DND-41 (cell line): ENCODE results near the gene RNU6-8.
A peak's percentile ranks its signal among the peaks of the same experiment; 100 is the strongest.

Experiments used
- ATAC-seq: fragments of 200-7000 bp; cut with Tn5 transposase; 3 replicates; pipeline ENCODE4 v1.9.1; 2021; ENCODE audit warnings: low read depth; ENCODE audit not compliant: insufficient read depth
- DNase-seq: peaks from one replicate; pipeline ENCODE4 v3.0.0-alpha.2; 2020
- H2AFZ ChIP-seq: 2 replicates; pipeline ENCODE4 v1.6.0; 2012; ENCODE audit warnings: low read depth, low read length
- H3K27ac ChIP-seq: 2 replicates; pipeline ENCODE4 v1.5.1; 2012; ENCODE audit warnings: low read length, inconsistent platforms
- H3K27me3 ChIP-seq: fragments of 200-600 bp; sonication (generic); 2 replicates; pipeline ENCODE4 v1.6.0; 2012; ENCODE audit warnings: low read length, mild to moderate bottlenecking, inconsistent platforms; ENCODE audit not compliant: insufficient read depth, poor library complexity
- H3K36me3 ChIP-seq: 2 replicates; pipeline ENCODE4 v1.5.1; 2012; ENCODE audit warnings: low read length, inconsistent platforms; ENCODE audit not compliant: insufficient read depth
- H3K4me1 ChIP-seq: 2 replicates; pipeline ENCODE4 v1.5.1; 2012; ENCODE audit warnings: mild to moderate bottlenecking, low read length; ENCODE audit not compliant: insufficient read depth
- H3K4me2 ChIP-seq: 2 replicates; pipeline ENCODE4 v1.6.0; 2012; ENCODE audit warnings: mild to moderate bottlenecking, moderate library complexity, low read length, inconsistent platforms; ENCODE audit not compliant: insufficient read depth
- H3K4me3 ChIP-seq, 2 experiments: fragments of 200-600 bp in 1 of 2; shearing (Covaris generic) in 1 of 2; 2 replicates each; pipeline ENCODE4 v1.5.1; 2012 to 2016; ENCODE audit warnings: inconsistent platforms in 2 of 2, low read length in 2 of 2, mild to moderate bottlenecking in 2 of 2, low read depth in 1 of 2, moderate library complexity in 1 of 2
- H3K79me2 ChIP-seq: 2 replicates; pipeline ENCODE4 v1.6.0; 2012; ENCODE audit warnings: low read length, inconsistent platforms; ENCODE audit not compliant: insufficient read depth
- H3K9ac ChIP-seq: 2 replicates; pipeline ENCODE4 v1.6.0; 2012; ENCODE audit warnings: low read depth, mild to moderate bottlenecking, inconsistent platforms, low read length, moderate library complexity
- H3K9me3 ChIP-seq: 2 replicates; pipeline ENCODE4 v1.5.1; 2012; ENCODE audit warnings: low read length, moderate library complexity, mild to moderate bottlenecking, inconsistent platforms; ENCODE audit not compliant: insufficient read depth, severe bottlenecking
- H4K20me1 ChIP-seq: 2 replicates; pipeline ENCODE4 v1.6.0; 2012; ENCODE audit warnings: low read length; ENCODE audit not compliant: insufficient read depth
- EZH2 ChIP-seq: IDR thresholded peaks from 3 replicates; pipeline ENCODE4 v1.6.1; 2012; ENCODE audit warnings: borderline replicate concordance, low read depth, mild to moderate bottlenecking, moderate library complexity, low read length, inconsistent platforms; ENCODE audit not compliant: severe bottlenecking
- TF ChIP-seq, protein P1 (sequence below): IDR thresholded peaks from 2 replicates; pipeline ENCODE4 v1.5.1; 2012; ENCODE audit warnings: borderline replicate concordance, low read length, moderate library complexity, mild to moderate bottlenecking; ENCODE audit not compliant: poor library complexity, severe bottlenecking; ENCODE audit errors: extremely low read depth

The RNU6-8 gene

DNA sequence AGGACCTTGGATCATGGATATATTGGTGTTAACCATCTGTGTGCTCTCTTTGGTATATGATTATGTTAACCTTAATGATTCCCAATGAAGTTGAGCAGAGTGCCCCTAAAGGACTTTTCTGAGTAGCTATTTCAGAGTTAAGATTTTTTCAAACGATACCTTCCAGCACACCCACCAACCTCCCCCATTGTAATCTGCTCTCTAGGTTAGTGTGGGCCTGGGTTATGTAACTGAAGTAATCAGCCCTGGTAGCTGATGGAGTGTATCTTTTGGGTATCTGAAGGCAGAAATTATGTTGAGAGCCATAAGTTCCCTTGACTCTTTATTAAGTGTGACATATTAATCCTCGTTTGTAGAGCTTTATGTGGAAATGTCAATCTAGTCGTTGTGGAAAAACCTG, 47.6 kb upstream of the RNU6-8 start:
- Histone ChIP-seq H4K20me1 (no peaks in the 10 kb centered on the region), H3K9ac (no peak overlapping the region), H3K36me3 (no peaks in the 10 kb centered on the region), H3K4me2 (no peak overlapping the region), H3K79me2 (no peaks in the 10 kb centered on the region), H3K9me3 (no peaks in the 10 kb centered on the region), H3K4me1 (peaks cover 9% of the 10 kb centered on the region), H3K27me3 (no peaks in the 10 kb centered on the region), H3K27ac (no peak overlapping the region), H3K4me3 (no peak overlapping the region), H2AFZ (peak overlapping the region; percentile 49; the same call in 1 of the 2 replicates)
- DNase-seq: no peak
- TF ChIP-seq EZH2: no peak
- TF ChIP-seq, protein P1, sequence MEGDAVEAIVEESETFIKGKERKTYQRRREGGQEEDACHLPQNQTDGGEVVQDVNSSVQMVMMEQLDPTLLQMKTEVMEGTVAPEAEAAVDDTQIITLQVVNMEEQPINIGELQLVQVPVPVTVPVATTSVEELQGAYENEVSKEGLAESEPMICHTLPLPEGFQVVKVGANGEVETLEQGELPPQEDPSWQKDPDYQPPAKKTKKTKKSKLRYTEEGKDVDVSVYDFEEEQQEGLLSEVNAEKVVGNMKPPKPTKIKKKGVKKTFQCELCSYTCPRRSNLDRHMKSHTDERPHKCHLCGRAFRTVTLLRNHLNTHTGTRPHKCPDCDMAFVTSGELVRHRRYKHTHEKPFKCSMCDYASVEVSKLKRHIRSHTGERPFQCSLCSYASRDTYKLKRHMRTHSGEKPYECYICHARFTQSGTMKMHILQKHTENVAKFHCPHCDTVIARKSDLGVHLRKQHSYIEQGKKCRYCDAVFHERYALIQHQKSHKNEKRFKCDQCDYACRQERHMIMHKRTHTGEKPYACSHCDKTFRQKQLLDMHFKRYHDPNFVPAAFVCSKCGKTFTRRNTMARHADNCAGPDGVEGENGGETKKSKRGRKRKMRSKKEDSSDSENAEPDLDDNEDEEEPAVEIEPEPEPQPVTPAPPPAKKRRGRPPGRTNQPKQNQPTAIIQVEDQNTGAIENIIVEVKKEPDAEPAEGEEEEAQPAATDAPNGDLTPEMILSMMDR: no peak
- no peak for ATAC-seq

DNA sequence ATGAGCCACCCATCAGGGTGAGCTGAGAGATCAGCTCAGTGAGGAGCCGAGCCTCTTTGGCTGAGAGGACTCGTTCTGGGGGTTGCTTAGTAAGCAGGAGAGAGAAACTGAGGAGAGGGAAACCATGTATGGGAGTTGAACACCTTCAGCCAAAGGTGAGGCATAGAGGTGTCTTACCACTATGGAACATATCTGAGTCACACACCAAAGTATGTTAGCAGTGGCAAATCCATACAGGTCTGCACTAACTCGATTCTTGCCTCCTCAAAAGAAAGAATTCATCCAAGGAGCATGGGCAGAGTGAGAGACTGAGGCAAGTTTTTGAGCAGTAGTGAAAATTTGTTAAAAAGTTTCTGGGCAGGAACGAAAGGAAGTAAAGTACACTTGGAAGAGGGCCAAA, 46.7 kb upstream of the RNU6-8 start:
- no peak for DNase-seq
- no peak overlapping the region for H3K4me2 ChIP-seq
- no peak for ATAC-seq
- H4K20me1 ChIP-seq: no peaks in the 10 kb centered on the region
- no peaks in the 10 kb centered on the region for H3K79me2 ChIP-seq
- no peak overlapping the region for H3K4me3 ChIP-seq
- H3K9me3 ChIP-seq: no peaks in the 10 kb centered on the region
- H3K27ac ChIP-seq: no peak overlapping the region
- H3K36me3 ChIP-seq: no peaks in the 10 kb centered on the region
- H3K27me3 ChIP-seq: no peaks in the 10 kb centered on the region
- peaks cover 9% of the 10 kb centered on the region for H3K4me1 ChIP-seq
- no peak overlapping the region for H3K9ac ChIP-seq
- no peak for TF ChIP-seq EZH2
- H2AFZ ChIP-seq: no peak overlapping the region

DNA sequence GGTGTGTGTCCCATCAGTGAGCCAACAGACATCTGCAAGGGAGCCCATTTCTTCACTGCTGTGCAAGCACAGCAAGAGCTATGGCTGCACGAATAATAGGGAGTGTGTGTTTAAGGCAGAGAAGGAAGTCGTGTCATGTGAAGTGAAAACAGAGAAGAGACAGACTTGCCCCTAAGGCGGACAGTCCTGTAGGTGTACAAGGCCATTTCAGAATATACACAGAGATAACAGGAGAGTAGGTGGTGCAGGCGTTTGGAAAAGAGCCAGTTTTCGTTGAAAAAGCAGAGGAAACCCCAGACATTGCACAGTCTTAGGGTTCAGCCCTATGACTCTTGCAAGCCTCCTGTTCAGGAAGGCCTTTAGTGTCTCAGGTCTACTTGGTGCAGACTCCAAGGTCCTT, 46.3 kb upstream of the RNU6-8 start:
- DNase-seq: no peak
- Histone ChIP-seq H3K4me1 (peaks cover 9% of the 10 kb centered on the region), H4K20me1 (no peaks in the 10 kb centered on the region), H2AFZ (no peak overlapping the region), H3K27me3 (no peaks in the 10 kb centered on the region), H3K79me2 (no peaks in the 10 kb centered on the region), H3K27ac (no peak overlapping the region), H3K4me3 (no peak overlapping the region), H3K4me2 (no peak overlapping the region), H3K36me3 (no peaks in the 10 kb centered on the region), H3K9me3 (no peaks in the 10 kb centered on the region), H3K9ac (no peak overlapping the region)
- TF ChIP-seq, protein P1: no peak
- TF ChIP-seq EZH2: no peak
- no peak for ATAC-seq

DNA sequence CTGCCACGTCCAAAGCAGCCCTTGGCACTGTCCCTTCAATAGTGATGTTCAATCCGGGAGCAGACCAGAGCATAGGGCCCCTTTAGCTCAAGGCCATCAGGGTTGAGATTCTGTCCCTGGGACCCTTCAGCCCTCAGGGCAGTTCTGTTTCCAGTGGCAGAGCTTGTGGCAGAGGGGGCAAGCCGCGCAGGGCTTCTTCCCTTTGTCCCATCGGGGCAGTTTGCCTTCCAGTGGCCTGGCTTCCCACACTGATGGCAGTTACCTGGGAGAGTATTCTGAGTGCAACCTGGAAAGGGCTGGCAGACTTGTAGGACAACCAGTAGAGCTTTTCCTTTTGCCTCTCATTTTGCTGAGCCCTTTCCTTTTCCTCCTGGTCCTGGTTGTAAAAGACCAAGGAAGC, 43.7 kb upstream of the RNU6-8 start:
- H3K9me3 ChIP-seq: no peaks in the 10 kb centered on the region
- no peak overlapping the region for H3K27ac ChIP-seq
- TF ChIP-seq, protein P1: no peak
- TF ChIP-seq EZH2: no peak
- no peaks in the 10 kb centered on the region for H3K79me2 ChIP-seq
- no peak overlapping the region for H2AFZ ChIP-seq
- no peaks in the 10 kb centered on the region for H3K27me3 ChIP-seq
- H3K4me2 ChIP-seq: no peak overlapping the region
- H3K4me3 ChIP-seq: no peak overlapping the region
- H4K20me1 ChIP-seq: no peaks in the 10 kb centered on the region
- ATAC-seq (no peak), DNase-seq (no peak)
- H3K36me3 ChIP-seq: no peaks in the 10 kb centered on the region
- H3K4me1 ChIP-seq: peaks cover 4% of the 10 kb centered on the region
- H3K9ac ChIP-seq: no peak overlapping the region
